Endothelial cell of umbilical vein (primary cell): ENCODE results near the gene OR6C76.

Experiments
- CTCF ChIP-seq, 2 donors: IDR thresholded peaks; 1 replicate in 1 of 2; 2 replicates in 1 of 2; pipeline ENCODE4 v1.5.1; 2011; ENCODE audit warnings: low read length in 2 of 2, mild to moderate bottlenecking in 2 of 2, moderate library complexity in 2 of 2, control low read depth in 1 of 2, inconsistent platforms in 1 of 2, low read depth in 1 of 2; ENCODE audit not compliant: insufficient read depth in 1 of 2; ENCODE audit errors: extremely low read depth in 1 of 2
- EZH2 ChIP-seq: IDR thresholded peaks from 2 replicates; pipeline ENCODE4 v1.6.1; 2012; ENCODE audit warnings: borderline replicate concordance, low read depth, mild to moderate bottlenecking, moderate library complexity, low read length, inconsistent platforms; ENCODE audit not compliant: severe bottlenecking
- FOS ChIP-seq: IDR thresholded peaks from 2 replicates; pipeline ENCODE4 v1.6.1; 2011; ENCODE audit warnings: mild to moderate bottlenecking, low read length, moderate library complexity, borderline replicate concordance; ENCODE audit not compliant: insufficient read depth
- GATA2 ChIP-seq: IDR thresholded peaks from 2 replicates; pipeline ENCODE4 v1.7.0; 2011; ENCODE audit warnings: low read depth, mild to moderate bottlenecking, moderate library complexity, mixed read lengths, low read length; ENCODE audit not compliant: insufficient read length, insufficient read depth
- JUN ChIP-seq: IDR thresholded peaks from 2 replicates; pipeline ENCODE4 v1.6.1; 2011; ENCODE audit warnings: borderline replicate concordance, low read depth; ENCODE audit not compliant: insufficient read length, insufficient read depth
- MAX ChIP-seq: IDR thresholded peaks from 2 replicates; pipeline ENCODE4 v1.6.1; 2011; ENCODE audit not compliant: insufficient read depth, insufficient read length
- MYC ChIP-seq: IDR thresholded peaks from one replicate; pipeline ENCODE4 v1.6.1; 2011; ENCODE audit warnings: mild to moderate bottlenecking, low read depth, low read length
- POLR2A ChIP-seq: IDR thresholded peaks from 2 replicates; pipeline ENCODE4 v1.6.1; 2012; ENCODE audit warnings: low read depth, mild to moderate bottlenecking, control low read depth, low read length
- POLR2AphosphoS5 ChIP-seq: IDR thresholded peaks from 2 replicates; pipeline ENCODE4 v1.6.1; 2012; ENCODE audit warnings: low read depth, mild to moderate bottlenecking, control low read depth, low read length, moderate library complexity; ENCODE audit not compliant: insufficient read depth

GRCh38 chr12:55407866-55408265 lies 18.2 kb upstream of the OR6C76 start:
- TF ChIP-seq CTCF (IDR thresholded peaks at IDR 0.05; ENCODE audit: extremely low read depth in 1 of 2, insufficient read depth in 1 of 2, low read depth in 1 of 2, low read length in 2 of 2) (no peak), EZH2 (no peak), POLR2AphosphoS5 (no peak), POLR2A (no peak), GATA2 (no peak), MAX (no peak), JUN (no peak), MYC (no peak), FOS (no peak)
